Natural killer cell (primary cell): ENCODE data around the gene OLA1. TPM values are rescaled to one million over a fixed set of nuclear protein-coding genes. Genes with fewer than 3 reads are reported as not detected.

Experiments
- ATAC-seq, 3 donors: fragments of 150-1000 bp in 2 of 3; fragments of 200-7000 bp in 1 of 3; cut with Tn5 transposase; 1 replicate in 1 of 3; 2 replicates in 2 of 3; pipeline ENCODE4 v1.10.0; 2021; ENCODE audit warnings: mild to moderate bottlenecking in 2 of 3, moderate library complexity in 2 of 3
- DNase-seq, 2 donors: peaks; one replicate each; pipeline versions ENCODE4 v3.0.0 to v3.0.0-alpha.2; 2013 to 2021; ENCODE audit warnings: mixed read lengths in 1 of 2
- H3K27ac ChIP-seq: one replicate; pipeline ENCODE4 v1.5.1; 2013; ENCODE audit warnings: mild to moderate bottlenecking, low read length
- H3K27me3 ChIP-seq: one replicate; pipeline ENCODE4 v1.6.1; 2013; ENCODE audit warnings: low read length; ENCODE audit not compliant: control insufficient read depth, insufficient read depth
- H3K36me3 ChIP-seq: one replicate; pipeline ENCODE4 v1.6.1; 2013; ENCODE audit warnings: low read length; ENCODE audit not compliant: control insufficient read depth, insufficient read depth
- H3K4me1 ChIP-seq: one replicate; pipeline ENCODE4 v1.6.1; 2013; ENCODE audit warnings: low read length; ENCODE audit not compliant: control insufficient read depth, insufficient read depth
- H3K4me3 ChIP-seq: one replicate; pipeline ENCODE4 v1.5.1; 2013; ENCODE audit warnings: low read length
- H3K9me3 ChIP-seq: one replicate; pipeline ENCODE4 v1.6.1; 2013; ENCODE audit warnings: low read length; ENCODE audit not compliant: control insufficient read depth, insufficient read depth
- H3K27ac Mint-ChIP-seq, 2 donors: one replicate each; pipeline ENCODE4 v1.8.0; 2022; ENCODE audit warnings: mild to moderate bottlenecking in 2 of 2, mixed read lengths in 2 of 2, moderate library complexity in 1 of 2
- H3K27me3 Mint-ChIP-seq, 2 donors: one replicate each; pipeline ENCODE4 v1.8.0; 2022; ENCODE audit warnings: low read depth in 2 of 2, mixed read lengths in 2 of 2
- H3K36me3 Mint-ChIP-seq: one replicate; pipeline ENCODE4 v1.8.0; 2022; ENCODE audit warnings: mixed read lengths
- H3K4me1 Mint-ChIP-seq, 2 donors: one replicate each; pipeline ENCODE4 v1.8.0; 2022; ENCODE audit warnings: mixed read lengths in 2 of 2
- H3K4me3 Mint-ChIP-seq: one replicate; pipeline ENCODE4 v1.8.0; 2022; ENCODE audit warnings: mild to moderate bottlenecking, moderate library complexity, mixed read lengths
- H3K9me3 Mint-ChIP-seq, 2 donors: one replicate each; pipeline ENCODE4 v1.8.0; 2022; ENCODE audit warnings: mixed read lengths in 2 of 2
- WGBS: methylation state at CpG from one replicate; pipeline ENCODE4 v1.1.7; 2013; ENCODE audit warnings: missing lambda C conversion rate; ENCODE audit not compliant: insufficient coverage; 5-methylcytosine and 5-hydroxymethylcytosine counted together
- intact Hi-C: fragments of 100-400 bp; cut with micrococcal nuclease; formaldehyde crosslinking; loops from one replicate; pipeline ENCODE4 v1.14.2; 2022
- total RNA-seq, 4 donors: library from RNA; stranded (reverse); fragments of 120-200 nt in 1 of 4; gene quantifications; one replicate each; pipeline versions ENCODE4 v1.2.3 to v1.2.4, GENCODE V29; 2013 to 2022
- TF ChIP-seq, protein P1 (sequence below): fragments of 200-600 bp; IDR thresholded peaks from one replicate; pipeline ENCODE4 v1.8.0; 2022; ENCODE audit warnings: antibody characterized with exemption

Gene OLA1
- total RNA-seq, 3 donors from 2014 or later (not counting 1 experiment from before 2014, with no cell fraction given) = 42.3 to 45.9 (median 43.9) TPM

DNA sequence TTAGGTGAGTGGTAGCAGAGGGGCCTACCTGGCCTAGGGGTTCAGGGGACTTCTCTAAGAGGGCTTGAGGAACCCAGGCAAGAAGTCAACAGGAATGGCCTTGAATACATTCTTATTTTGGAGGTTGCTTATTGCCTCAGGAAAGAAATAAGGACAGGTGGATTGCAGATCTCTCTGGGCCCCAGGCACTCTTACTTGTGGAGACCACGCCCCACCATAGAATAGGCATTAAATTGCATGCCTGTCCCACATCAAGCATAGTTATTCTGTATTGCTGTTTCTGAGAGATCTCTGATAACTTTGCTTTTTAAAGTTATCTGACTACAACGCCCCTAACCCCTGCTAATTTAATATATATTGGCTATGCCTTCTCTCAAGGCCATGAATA lies 215.2 kb downstream of the OLA1 start:
- no peaks in the 10 kb centered on the region for H3K9me3 Mint-ChIP-seq
- H3K36me3 Mint-ChIP-seq = no peaks in the 10 kb centered on the region
- H3K9me3 ChIP-seq = no peaks in the 10 kb centered on the region
- H3K27ac Mint-ChIP-seq = no peak overlapping the region
- H3K27me3 Mint-ChIP-seq = peaks cover 11 to 18% of the 10 kb centered on the region in 2 donors
- H3K36me3 ChIP-seq = no peaks in the 10 kb centered on the region
- intact Hi-C loops = no loop called here
- no peak overlapping the region for H3K4me3 ChIP-seq
- TF ChIP-seq, protein P1, sequence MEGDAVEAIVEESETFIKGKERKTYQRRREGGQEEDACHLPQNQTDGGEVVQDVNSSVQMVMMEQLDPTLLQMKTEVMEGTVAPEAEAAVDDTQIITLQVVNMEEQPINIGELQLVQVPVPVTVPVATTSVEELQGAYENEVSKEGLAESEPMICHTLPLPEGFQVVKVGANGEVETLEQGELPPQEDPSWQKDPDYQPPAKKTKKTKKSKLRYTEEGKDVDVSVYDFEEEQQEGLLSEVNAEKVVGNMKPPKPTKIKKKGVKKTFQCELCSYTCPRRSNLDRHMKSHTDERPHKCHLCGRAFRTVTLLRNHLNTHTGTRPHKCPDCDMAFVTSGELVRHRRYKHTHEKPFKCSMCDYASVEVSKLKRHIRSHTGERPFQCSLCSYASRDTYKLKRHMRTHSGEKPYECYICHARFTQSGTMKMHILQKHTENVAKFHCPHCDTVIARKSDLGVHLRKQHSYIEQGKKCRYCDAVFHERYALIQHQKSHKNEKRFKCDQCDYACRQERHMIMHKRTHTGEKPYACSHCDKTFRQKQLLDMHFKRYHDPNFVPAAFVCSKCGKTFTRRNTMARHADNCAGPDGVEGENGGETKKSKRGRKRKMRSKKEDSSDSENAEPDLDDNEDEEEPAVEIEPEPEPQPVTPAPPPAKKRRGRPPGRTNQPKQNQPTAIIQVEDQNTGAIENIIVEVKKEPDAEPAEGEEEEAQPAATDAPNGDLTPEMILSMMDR = no peak
- H3K4me1 ChIP-seq = peaks cover 11% of the 10 kb centered on the region
- DNase-seq (no peak), ATAC-seq (no peak)
- no peak overlapping the region for H3K27ac ChIP-seq
- peaks cover 0 to 4% of the 10 kb centered on the region in 2 donors for H3K4me1 Mint-ChIP-seq
- no CpG with 5 or more reads among the region's 2 CpGs for WGBS
- no peaks in the 10 kb centered on the region for H3K27me3 ChIP-seq
- no peak overlapping the region for H3K4me3 Mint-ChIP-seq

DNA sequence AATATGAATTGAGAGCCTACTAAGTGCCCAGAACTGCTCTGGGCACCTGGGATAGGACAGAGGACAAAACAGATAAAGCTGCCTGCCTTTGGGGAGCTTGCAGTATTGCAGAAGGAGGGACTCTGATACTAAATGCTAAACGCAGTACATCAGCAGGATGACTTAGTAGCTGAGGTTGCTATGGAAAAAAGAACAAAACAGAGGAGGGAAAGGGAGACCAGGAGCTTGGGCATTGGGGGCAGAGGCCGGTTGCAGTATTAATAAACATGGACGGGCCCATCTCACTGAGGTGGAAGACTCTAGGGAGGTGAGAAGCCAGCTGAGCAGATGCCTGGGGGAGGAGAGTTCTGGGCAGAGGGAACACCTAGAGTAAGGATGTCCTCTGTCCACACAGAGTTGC lies 217.1 kb downstream of the OLA1 start:
- H3K27ac Mint-ChIP-seq = no peak overlapping the region
- intact Hi-C loops = no loop called here
- no peaks in the 10 kb centered on the region for H3K9me3 Mint-ChIP-seq
- Histone ChIP-seq H3K27ac (peak overlapping the region; percentile 20), H3K4me1 (peaks cover 11% of the 10 kb centered on the region), H3K4me3 (no peak overlapping the region), H3K9me3 (no peaks in the 10 kb centered on the region), H3K27me3 (no peaks in the 10 kb centered on the region), H3K36me3 (no peaks in the 10 kb centered on the region)
- no peak overlapping the region for H3K4me3 Mint-ChIP-seq
- peaks cover 0 to 4% of the 10 kb centered on the region in 2 donors for H3K4me1 Mint-ChIP-seq
- H3K27me3 Mint-ChIP-seq = peaks cover 0 to 10% of the 10 kb centered on the region in 2 donors
- ATAC-seq (no peak), DNase-seq (no peak)
- 85% methylated on average over 3 of the region's 3 CpGs for WGBS
- TF ChIP-seq, protein P1 = no peak
- H3K36me3 Mint-ChIP-seq = no peaks in the 10 kb centered on the region

DNA sequence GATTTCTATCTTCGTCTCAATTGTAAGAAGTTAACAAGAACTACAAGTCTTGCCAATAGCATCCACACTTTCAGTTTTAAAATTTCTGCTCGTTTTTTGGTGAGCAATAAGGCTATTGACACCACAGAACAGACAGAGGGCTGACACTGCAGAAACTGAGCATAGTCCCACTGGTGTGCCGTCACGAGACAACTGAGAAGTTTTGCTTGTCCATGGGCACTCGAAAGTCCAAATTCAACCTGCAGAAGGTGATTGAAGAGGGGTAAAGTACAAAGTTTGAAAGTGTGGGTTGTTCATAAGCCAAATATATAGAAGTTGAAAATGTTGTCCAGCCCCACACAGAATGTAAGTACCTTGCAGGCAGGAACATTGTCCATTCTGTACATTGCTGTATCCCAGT lies 219.4 kb downstream of the OLA1 start:
- Histone ChIP-seq H3K4me1 (peaks cover 11% of the 10 kb centered on the region), H3K36me3 (no peaks in the 10 kb centered on the region), H3K9me3 (no peaks in the 10 kb centered on the region), H3K27me3 (no peaks in the 10 kb centered on the region), H3K27ac (no peak overlapping the region), H3K4me3 (no peak overlapping the region)
- H3K9me3 Mint-ChIP-seq = no peaks in the 10 kb centered on the region
- peaks cover 0 to 4% of the 10 kb centered on the region in 2 donors for H3K4me1 Mint-ChIP-seq
- TF ChIP-seq, protein P1 = no peak
- no peaks in the 10 kb centered on the region for H3K36me3 Mint-ChIP-seq
- H3K4me3 Mint-ChIP-seq = no peak overlapping the region
- intact Hi-C loops = no loop called here
- peaks cover 0 to 4% of the 10 kb centered on the region in 2 donors for H3K27me3 Mint-ChIP-seq
- DNase-seq (no peak), ATAC-seq (no peak)
- no peak overlapping the region for H3K27ac Mint-ChIP-seq
- WGBS = 85% methylated on average over 5 of the region's 5 CpGs

DNA sequence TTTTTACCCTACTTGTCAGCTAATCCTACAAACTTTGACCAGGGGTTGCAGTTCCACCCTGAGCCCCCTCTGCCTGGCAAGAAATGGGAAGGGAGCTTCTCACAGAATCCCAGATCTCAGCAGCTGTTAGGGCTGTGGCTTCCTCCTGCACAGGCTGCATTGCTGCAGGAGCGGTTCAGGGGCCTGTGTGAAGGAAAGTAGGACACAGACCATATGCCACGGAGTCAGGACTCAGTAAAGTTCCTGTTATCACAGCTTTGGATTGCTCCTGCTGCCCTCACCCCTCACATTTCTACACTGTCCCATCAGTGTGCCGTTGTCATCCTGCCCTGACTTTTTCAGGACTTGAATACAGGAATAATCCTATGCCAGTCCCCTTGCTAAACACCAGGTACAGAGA lies 220.4 kb downstream of the OLA1 start:
- Mint-ChIP-seq H3K4me1 (peaks cover 0 to 4% of the 10 kb centered on the region in 2 donors), H3K9me3 (no peaks in the 10 kb centered on the region), H3K27ac (no peak overlapping the region), H3K4me3 (no peak overlapping the region), H3K36me3 (no peaks in the 10 kb centered on the region), H3K27me3 (peaks cover 0 to 4% of the 10 kb centered on the region in 2 donors)
- TF ChIP-seq, protein P1 = no peak
- no peaks in the 10 kb centered on the region for H3K9me3 ChIP-seq
- intact Hi-C loops = no loop called here
- no peak overlapping the region for H3K4me3 ChIP-seq
- DNase-seq (no peak), ATAC-seq (no peak)
- no peak overlapping the region for H3K27ac ChIP-seq
- no peaks in the 10 kb centered on the region for H3K27me3 ChIP-seq
- H3K36me3 ChIP-seq = no peaks in the 10 kb centered on the region
- WGBS = 64% methylated on average over 3 of the region's 3 CpGs
- H3K4me1 ChIP-seq = peaks cover 16% of the 10 kb centered on the region
